HepG2 (cell line): ENCODE results near the gene CLPTM1. TPM values are rescaled to one million over a fixed set of nuclear protein-coding genes. Genes with fewer than 3 reads are reported as not detected.
A peak's percentile ranks its signal among the peaks of the same experiment; 100 is the strongest.

Source experiments
- ATF7-NPFF ChIP-seq: sonication (generic); formaldehyde crosslinking; IDR thresholded peaks from 2 replicates; pipeline ENCODE4 v1.8.1; 2023; ENCODE audit warnings: mild to moderate bottlenecking, low read depth, missing genetic modification reagents, moderate library complexity
- CEBPG ChIP-seq: IDR thresholded peaks from 2 replicates; pipeline ENCODE4 v1.6.1; 2016
- CREB1 ChIP-seq, 2 experiments: fragments of 450-650 bp in 1 of 2; IDR thresholded peaks; 2 replicates each; pipeline ENCODE4 v1.6.1; 2016 to 2017; ENCODE audit warnings: control low read depth in 1 of 2, mild to moderate bottlenecking in 1 of 2, missing compliant biosample characterization in 1 of 2, missing genetic modification characterization in 1 of 2
- EED ChIP-seq: sonication (generic); formaldehyde crosslinking; IDR thresholded peaks from 2 replicates; pipeline ENCODE4 v1.5.0; 2020; ENCODE audit warnings: mild to moderate bottlenecking, missing genetic modification reagents
- EP300 ChIP-seq, 3 experiments: sonication (generic) in 1 of 3; formaldehyde crosslinking in 1 of 3; IDR thresholded peaks; 2 replicates each; pipeline versions ENCODE4 v1.5.1 to v1.6.1; 2011 to 2020; ENCODE audit warnings: low read depth in 2 of 3, low read length in 2 of 3, borderline replicate concordance in 1 of 3, improper control_type of control experiment in 1 of 3, mild to moderate bottlenecking in 1 of 3, missing genetic modification reagents in 1 of 3, moderate library complexity in 1 of 3
- ETV6 ChIP-seq: sonication (generic); formaldehyde crosslinking; conservative IDR thresholded peaks from 2 replicates; pipeline ENCODE4 v1.4.0; 2020; ENCODE audit warnings: missing genetic modification reagents
- GTF3A ChIP-seq: sonication (generic); formaldehyde crosslinking; conservative IDR thresholded peaks from 2 replicates; pipeline ENCODE4 v1.4.0; 2020; ENCODE audit warnings: mild to moderate bottlenecking, missing genetic modification reagents
- HNRNPL ChIP-seq: fragments of 200-400 bp; formaldehyde crosslinking; IDR thresholded peaks from 2 replicates; pipeline ENCODE4 v1.6.1; 2017; ENCODE audit warnings: mild to moderate bottlenecking, low read depth, low read length
- KAT8 ChIP-seq: IDR thresholded peaks from 2 replicates; pipeline ENCODE4 v1.6.1; 2016; ENCODE audit warnings: missing genetic modification reagents, missing compliant biosample characterization
- MAF1 ChIP-seq: sonication (generic); formaldehyde crosslinking; IDR thresholded peaks from 2 replicates; pipeline ENCODE4 v1.5.0; 2020; ENCODE audit warnings: missing genetic modification reagents, borderline replicate concordance
- MTERF4 ChIP-seq: sonication (generic); formaldehyde crosslinking; IDR thresholded peaks from 2 replicates; pipeline ENCODE4 v1.8.0; 2023; ENCODE audit warnings: mild to moderate bottlenecking, missing genetic modification reagents
- NFYC ChIP-seq: IDR thresholded peaks from 2 replicates; pipeline ENCODE4 v1.6.1; 2016; ENCODE audit warnings: missing genetic modification reagents, missing compliant biosample characterization
- PREB ChIP-seq: sonication (generic); formaldehyde crosslinking; IDR thresholded peaks from 2 replicates; pipeline ENCODE4 v1.4.0; 2020; ENCODE audit warnings: missing genetic modification reagents
- ZBTB40 ChIP-seq, 2 experiments: fragments of 450-650 bp in 1 of 2; sonication (generic) in 1 of 2; formaldehyde crosslinking in 1 of 2; IDR thresholded peaks; 2 replicates each; pipeline versions ENCODE4 v1.6.1 to v1.8.0; 2016 to 2022; ENCODE audit warnings: antibody characterized with exemption in 1 of 2, mild to moderate bottlenecking in 1 of 2, missing genetic modification reagents in 1 of 2
- ZNF550 ChIP-seq: sonication (generic); formaldehyde crosslinking; IDR thresholded peaks from 2 replicates; pipeline ENCODE4 v1.4.0; 2020; ENCODE audit warnings: mild to moderate bottlenecking, missing genetic modification reagents, borderline replicate concordance
- ZNF558 ChIP-seq: sonication (generic); formaldehyde crosslinking; IDR thresholded peaks from 2 replicates; pipeline ENCODE4 v1.9.0; 2022; ENCODE audit warnings: mild to moderate bottlenecking, missing genetic modification reagents, borderline replicate concordance
- ZNF792 ChIP-seq: IDR thresholded peaks from 2 replicates; pipeline ENCODE4 v1.6.1; 2016
- polyA plus RNA-seq, 8 experiments: library from polyadenylated mRNA; depleted of rRNA in 3 of 8; stranded (reverse) in 7 of 8; unstranded in 1 of 8; fragments of >200 nt; fragmentation: Illumina TruSeq in 4 of 8; extraction: Trizol in 4 of 8; gene quantifications; 2 replicates each; pipeline versions ENCODE4 v1.2.1 to v1.2.3, GENCODE V29; 2011 to 2016; ENCODE audit warnings: low read depth in 4 of 8, missing spikeins in 1 of 8, mixed read lengths in 1 of 8; ENCODE audit not compliant: insufficient read depth in 1 of 8
- total RNA-seq, 5 experiments: library from RNA; depleted of rRNA; stranded (reverse); fragments of >200 nt; fragmentation: Illumina TruSeq; extraction: Trizol; gene quantifications; 2 replicates each; pipeline ENCODE4 v1.2.3, GENCODE V29; 2016; ENCODE audit warnings: low read depth in 1 of 5

Gene CLPTM1
- total and polyA plus RNA-seq, 2 of the 13 experiments (the other 11 are each of a cell fraction or from before 2014, with no cell fraction given) = 34.9 to 42.8 TPM

- TF ChIP-seq ZNF558 (CRISPR knock-in tag) (no peak), ATF7-NPFF (CRISPR knock-in tag) (peak; percentile 62; the same call in 1 of the 2 replicates), MTERF4 (CRISPR knock-in tag) (no peak), ZNF550 (CRISPR knock-in tag) (peak; percentile 79; the same call in 1 of the 2 replicates), ZNF792 (CRISPR knock-in tag) (no peak), PREB (CRISPR knock-in tag) (0 out of 2 replicates have a peak, but pooled peaks have one; percentile 27), EP300 (IDR thresholded peaks at IDR 0.05; ENCODE audit: low read depth in 2 of 2, low read length in 2 of 2) (no peak), EP300 (CRISPR knock-in tag; IDR thresholded peaks at IDR 0.05; ENCODE audit: borderline replicate concordance) (no peak), HNRNPL (no peak), GTF3A (CRISPR knock-in tag) (no peak), ETV6 (CRISPR knock-in tag) (peak; percentile 85), EED (CRISPR knock-in tag) (no peak), CREB1 (IDR thresholded peaks at IDR 0.05) (peak; percentile 47), CREB1 (CRISPR knock-in tag; IDR thresholded peaks at IDR 0.05) (peak; percentile 76), ZBTB40 (IDR thresholded peaks at IDR 0.05) (peak; percentile 87), ZBTB40 (CRISPR knock-in tag; IDR thresholded peaks at IDR 0.05) (no peak), CEBPG (CRISPR knock-in tag) (no peak), NFYC (CRISPR knock-in tag) (no peak), KAT8 (CRISPR knock-in tag) (peak; percentile 94), MAF1 (0 out of 2 replicates have a peak, but pooled peaks have one; percentile 55)
These were observed 84.0 kb downstream of the CLPTM1 start, which contains the start of gene CLASRP (continued) for GRCh38 chr19:45038931-45039893.
